Activated CD8-positive, alpha-beta memory T cell treated with anti-CD3 and anti-CD28 coated beads for 24 hours (primary cell): ENCODE results near the gene USP1.

Experiments
- DNase-seq: peaks from one replicate; pipeline ENCODE4 v3.0.0-alpha.2; 2020

The USP1 gene

GRCh38 chr1:62436466-62437272 lies at the start of gene USP1:
Gene USP1, plus strand, starts transcription at chr1:62437049. Its CDS starts 2,819 bp downstream, at chr1:62439868.
- DNase-seq = peak; percentile 97

- no peak for DNase-seq
Observed at GRCh38 chr1:62389531-62389930, 47.3 kb upstream of the USP1 start.

GRCh38 chr1:62390071-62390470 lies 46.8 kb upstream of the USP1 start:
- DNase-seq = no peak

GRCh38 chr1:62391369-62391971 lies 45.4 kb upstream of the USP1 start:
- no peak for DNase-seq

GRCh38 chr1:62392951-62393350 lies 43.9 kb upstream of the USP1 start:
- no peak for DNase-seq

- no peak for DNase-seq
Observed at GRCh38 chr1:62394646-62395045, 42.2 kb upstream of the USP1 start.

- no peak for DNase-seq
Observed at GRCh38 chr1:62395291-62395690, 41.6 kb upstream of the USP1 start.

GRCh38 chr1:62396871-62397270 lies 40.0 kb upstream of the USP1 start:
- no peak for DNase-seq

- DNase-seq = no peak
Observed at GRCh38 chr1:62397301-62397700, 39.5 kb upstream of the USP1 start.

GRCh38 chr1:62398377-62398776 lies 38.5 kb upstream of the USP1 start:
- DNase-seq = no peak

GRCh38 chr1:62401034-62401760 lies 35.7 kb upstream of the USP1 start:
- DNase-seq = no peak

GRCh38 chr1:62405247-62405646 lies 31.6 kb upstream of the USP1 start:
- no peak for DNase-seq

- DNase-seq = no peak
Observed at GRCh38 chr1:62406576-62406975, 30.3 kb upstream of the USP1 start.

- DNase-seq = no peak
Observed at GRCh38 chr1:62407398-62408009, 29.3 kb upstream of the USP1 start.

- no peak for DNase-seq
Observed at GRCh38 chr1:62415687-62416086, 21.2 kb upstream of the USP1 start.

- no peak for DNase-seq
Observed at GRCh38 chr1:62417351-62417999, 19.4 kb upstream of the USP1 start.

GRCh38 chr1:62420214-62420613 lies 16.6 kb upstream of the USP1 start:
- no peak for DNase-seq

GRCh38 chr1:62423580-62424242 lies 13.1 kb upstream of the USP1 start:
- DNase-seq = no peak

- no peak for DNase-seq
Observed at GRCh38 chr1:62424411-62424810, 12.4 kb upstream of the USP1 start.

GRCh38 chr1:62425041-62425440 lies 11.8 kb upstream of the USP1 start:
- no peak for DNase-seq

- DNase-seq = no peak
Observed at GRCh38 chr1:62426237-62426636, 10.6 kb upstream of the USP1 start.

- no peak for DNase-seq
Observed at GRCh38 chr1:62426794-62427193, 10.1 kb upstream of the USP1 start.
